ENCODE results near the gene POLR2E. TPM values are rescaled to one million over a fixed set of nuclear protein-coding genes. Genes with fewer than 3 reads are reported as not detected.
A peak's percentile ranks its signal among the peaks of the same experiment; 100 is the strongest.

POLR2E gene
- total and polyA plus RNA-seq, 2 of the 13 experiments (the other 11 are each of a cell fraction or from before 2014, with no cell fraction given): 140 to 272 TPM

- TF ChIP-seq SNAPC4 (CRISPR knock-in tag; IDR thresholded peaks at IDR 0.05): no peak
- no peak for TF ChIP-seq ZNF678 (CRISPR knock-in tag; IDR thresholded peaks at IDR 0.05)
- peak; percentile 51 for TF ChIP-seq KAT8 (CRISPR knock-in tag; IDR thresholded peaks at IDR 0.05)
- peak; percentile 45; the same call in 1 of the 2 replicates for TF ChIP-seq IKZF5 (CRISPR knock-in tag; IDR thresholded peaks at IDR 0.05)
- TF ChIP-seq ZNF713 (CRISPR knock-in tag; IDR thresholded peaks at IDR 0.05): no peak
- no peak for TF ChIP-seq KMT2B (CRISPR knock-in tag; IDR thresholded peaks at IDR 0.05)
- no peak for TF ChIP-seq NFIB (CRISPR knock-in tag; IDR thresholded peaks at IDR 0.05; ENCODE audit: borderline replicate concordance)
- peak; percentile 95 for TF ChIP-seq SAP130 (CRISPR knock-in tag; IDR thresholded peaks at IDR 0.05; ENCODE audit: low read depth)
- TF ChIP-seq ZNF7 (CRISPR knock-in tag; IDR thresholded peaks at IDR 0.05): no peak
- TF ChIP-seq NCOA1 (CRISPR knock-in tag; IDR thresholded peaks at IDR 0.05): no peak
- no peak for TF ChIP-seq SP140L (CRISPR knock-in tag; IDR thresholded peaks at IDR 0.05; ENCODE audit: borderline replicate concordance)
- TF ChIP-seq ZNF660 (CRISPR knock-in tag; IDR thresholded peaks at IDR 0.05; ENCODE audit: borderline replicate concordance, low read depth): no peak
- no peak for TF ChIP-seq ZNF33A (CRISPR knock-in tag; IDR thresholded peaks at IDR 0.05; ENCODE audit: borderline replicate concordance)
- TF ChIP-seq ZNF615 (CRISPR knock-in tag; IDR thresholded peaks at IDR 0.05; ENCODE audit: borderline replicate concordance): no peak
- TF ChIP-seq GLMP (CRISPR knock-in tag; IDR thresholded peaks at IDR 0.05; ENCODE audit: borderline replicate concordance): no peak
- TF ChIP-seq PRMT3 (CRISPR knock-in tag; IDR thresholded peaks at IDR 0.05; ENCODE audit: borderline replicate concordance, low read depth): no peak
- peak; percentile 27; the same call in 1 of the 2 replicates for TF ChIP-seq MED1 (CRISPR knock-in tag; IDR thresholded peaks at IDR 0.05)
- no peak for TF ChIP-seq U2AF2 (IDR thresholded peaks at IDR 0.05; ENCODE audit: low read depth, low read length)
- no peak for TF ChIP-seq NFE2 (CRISPR knock-in tag; IDR thresholded peaks at IDR 0.05)
- no peak for TF ChIP-seq ZNF674 (CRISPR knock-in tag; IDR thresholded peaks at IDR 0.05; ENCODE audit: low read depth)
- TF ChIP-seq TOPORS (CRISPR knock-in tag; IDR thresholded peaks at IDR 0.05): no peak
- TF ChIP-seq ZNF549 (CRISPR knock-in tag; IDR thresholded peaks at IDR 0.05): no peak
These were observed 55.3 kb downstream of the POLR2E start, which contains the start of gene ABCA7 (continued) for GRCh38 chr19:1039646-1040475.
